Mesodermal cell (in vitro differentiated cells): Measurements from ENCODE around the gene MYBBP1A. TPM values are rescaled to one million over a fixed set of nuclear protein-coding genes. Genes with fewer than 3 reads are reported as not detected.
A peak's percentile ranks its signal among the peaks of the same experiment; 100 is the strongest.
"Not testable (repeated sequence)": the region's sequence is repeated elsewhere in the genome, so short reads cannot be mapped to it uniquely, and the experiment has no call there.

Experiments used
- H3K27ac ChIP-seq: 2 replicates; pipeline ENCODE4 v1.7.0; 2013; ENCODE audit warnings: mild to moderate bottlenecking, low read depth, low read length, moderate library complexity; ENCODE audit not compliant: severe bottlenecking
- H3K36me3 ChIP-seq: 2 replicates; pipeline ENCODE4 v1.7.1; 2013; ENCODE audit warnings: mild to moderate bottlenecking, low read length, moderate library complexity; ENCODE audit not compliant: control insufficient read depth, insufficient read depth
- H3K4me1 ChIP-seq: one replicate; pipeline ENCODE4 v1.7.1; 2013; ENCODE audit warnings: mild to moderate bottlenecking, low read length; ENCODE audit not compliant: insufficient read depth, control insufficient read depth, poor library complexity, severe bottlenecking
- H3K4me3 ChIP-seq: 2 replicates; pipeline ENCODE4 v1.7.0; 2013; ENCODE audit warnings: low read length, control low read depth, mild to moderate bottlenecking; ENCODE audit not compliant: insufficient read depth, poor library complexity, severe bottlenecking; ENCODE audit errors: extremely low read depth
- H3K9me3 ChIP-seq: 2 replicates; pipeline ENCODE4 v1.7.1; 2013; ENCODE audit warnings: mild to moderate bottlenecking, low read length, moderate library complexity; ENCODE audit not compliant: control insufficient read depth
- WGBS, 2 experiments: methylation state at CpG; one replicate each; pipeline ENCODE4 v1.1.5; 2013; ENCODE audit warnings: missing lambda C conversion rate in 2 of 2; ENCODE audit not compliant: insufficient coverage in 2 of 2; 5-methylcytosine and 5-hydroxymethylcytosine counted together
- polyA plus RNA-seq, 2 experiments: library from polyadenylated mRNA; stranded (reverse); fragments of 50-300 nt; gene quantifications; one replicate each; pipeline ENCODE4 v1.2.3, GENCODE V29; 2013

The MYBBP1A gene, protein sequence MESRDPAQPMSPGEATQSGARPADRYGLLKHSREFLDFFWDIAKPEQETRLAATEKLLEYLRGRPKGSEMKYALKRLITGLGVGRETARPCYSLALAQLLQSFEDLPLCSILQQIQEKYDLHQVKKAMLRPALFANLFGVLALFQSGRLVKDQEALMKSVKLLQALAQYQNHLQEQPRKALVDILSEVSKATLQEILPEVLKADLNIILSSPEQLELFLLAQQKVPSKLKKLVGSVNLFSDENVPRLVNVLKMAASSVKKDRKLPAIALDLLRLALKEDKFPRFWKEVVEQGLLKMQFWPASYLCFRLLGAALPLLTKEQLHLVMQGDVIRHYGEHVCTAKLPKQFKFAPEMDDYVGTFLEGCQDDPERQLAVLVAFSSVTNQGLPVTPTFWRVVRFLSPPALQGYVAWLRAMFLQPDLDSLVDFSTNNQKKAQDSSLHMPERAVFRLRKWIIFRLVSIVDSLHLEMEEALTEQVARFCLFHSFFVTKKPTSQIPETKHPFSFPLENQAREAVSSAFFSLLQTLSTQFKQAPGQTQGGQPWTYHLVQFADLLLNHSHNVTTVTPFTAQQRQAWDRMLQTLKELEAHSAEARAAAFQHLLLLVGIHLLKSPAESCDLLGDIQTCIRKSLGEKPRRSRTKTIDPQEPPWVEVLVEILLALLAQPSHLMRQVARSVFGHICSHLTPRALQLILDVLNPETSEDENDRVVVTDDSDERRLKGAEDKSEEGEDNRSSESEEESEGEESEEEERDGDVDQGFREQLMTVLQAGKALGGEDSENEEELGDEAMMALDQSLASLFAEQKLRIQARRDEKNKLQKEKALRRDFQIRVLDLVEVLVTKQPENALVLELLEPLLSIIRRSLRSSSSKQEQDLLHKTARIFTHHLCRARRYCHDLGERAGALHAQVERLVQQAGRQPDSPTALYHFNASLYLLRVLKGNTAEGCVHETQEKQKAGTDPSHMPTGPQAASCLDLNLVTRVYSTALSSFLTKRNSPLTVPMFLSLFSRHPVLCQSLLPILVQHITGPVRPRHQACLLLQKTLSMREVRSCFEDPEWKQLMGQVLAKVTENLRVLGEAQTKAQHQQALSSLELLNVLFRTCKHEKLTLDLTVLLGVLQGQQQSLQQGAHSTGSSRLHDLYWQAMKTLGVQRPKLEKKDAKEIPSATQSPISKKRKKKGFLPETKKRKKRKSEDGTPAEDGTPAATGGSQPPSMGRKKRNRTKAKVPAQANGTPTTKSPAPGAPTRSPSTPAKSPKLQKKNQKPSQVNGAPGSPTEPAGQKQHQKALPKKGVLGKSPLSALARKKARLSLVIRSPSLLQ (N-terminal part only)
- 23.6 TPM for polyA plus RNA-seq (2013, experiment 1 of 2)
- 19.7 TPM for polyA plus RNA-seq (2013, experiment 2 of 2)

DNA sequence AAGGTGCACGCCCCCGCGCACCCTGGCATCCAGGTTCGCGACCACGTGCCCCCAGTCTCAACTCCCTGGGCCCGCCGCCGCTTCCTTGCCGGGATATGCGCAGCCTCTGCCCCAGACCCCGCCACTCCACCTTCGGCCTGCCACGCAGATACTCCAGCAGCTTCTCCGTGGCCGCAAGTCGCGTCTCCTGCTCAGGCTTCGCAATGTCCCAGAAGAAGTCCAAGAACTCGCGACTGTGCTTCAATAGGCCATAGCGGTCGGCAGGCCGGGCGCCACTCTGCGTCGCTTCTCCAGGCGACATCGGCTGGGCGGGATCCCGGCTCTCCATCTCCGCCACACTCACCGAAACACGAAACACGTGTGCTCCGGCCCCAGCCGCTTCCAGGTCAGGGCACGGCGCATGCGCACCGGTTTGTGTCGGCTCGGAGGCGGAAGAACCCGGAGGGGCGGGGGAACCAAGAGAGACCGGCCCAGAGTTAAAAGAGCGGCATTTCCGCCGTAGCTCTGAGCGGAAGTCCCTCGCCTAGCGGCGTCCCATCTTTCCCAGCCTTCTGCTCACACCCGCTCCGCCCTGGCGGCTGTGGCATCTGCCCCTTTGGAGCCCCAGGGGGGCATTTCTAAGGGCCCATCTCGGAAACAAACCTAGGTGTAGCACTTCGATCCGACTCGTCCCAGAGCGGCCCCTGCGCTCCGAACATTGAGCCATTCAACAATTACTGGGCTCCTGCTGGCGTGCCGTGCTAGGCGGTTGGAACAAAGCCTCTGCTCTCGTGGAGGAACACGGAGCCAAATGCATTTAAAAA, at the start of gene MYBBP1A:
TSS of gene MYBBP1A (minus strand) at position 388 of the 803 bp plus-strand sequence. CDS start at position 328, 60 bp downstream.
- peaks cover 8% of the 10 kb centered on the region for H3K4me1 ChIP-seq
- peak within 1 kb of the TSS; percentile 80 for H3K4me3 ChIP-seq
- H3K36me3 ChIP-seq: peaks cover 35% of the 10 kb centered on the region
- peak within 1 kb of the TSS; percentile 84 for H3K27ac ChIP-seq
- WGBS, 2 experiments: 1% methylated on average over 59 to 61 of the region's 69 CpGs
- H3K9me3 ChIP-seq: no peaks in the 10 kb centered on the region

DNA sequence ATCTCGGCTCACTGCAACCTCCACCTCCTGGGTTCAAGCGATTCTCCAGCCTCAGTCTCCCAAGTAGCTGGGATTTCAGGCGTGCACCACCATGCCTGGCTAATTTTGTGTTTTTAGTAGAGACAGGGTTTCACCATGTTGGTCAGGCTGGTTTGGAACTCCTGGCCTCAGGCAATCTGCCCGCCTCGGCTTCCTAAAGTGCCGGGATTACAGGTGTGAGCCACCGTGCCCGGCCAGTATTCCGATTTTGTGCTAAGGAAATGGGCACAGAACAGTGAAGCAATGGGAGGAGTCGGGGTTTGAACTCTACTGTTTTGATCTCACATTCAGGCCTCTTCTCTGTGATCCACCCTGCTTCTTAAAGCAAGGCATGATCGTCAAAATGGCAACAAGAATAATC, 49.6 kb upstream of the MYBBP1A start:
- H3K9me3 ChIP-seq, H3K36me3 ChIP-seq, H3K4me3 ChIP-seq, H3K27ac ChIP-seq: not testable (repeated sequence)
- H3K4me1 ChIP-seq: peaks cover 17% of the 10 kb centered on the region
- WGBS, 2 experiments: 90 to 97% methylated on average over 7 to 10 of the region's 11 CpGs

DNA sequence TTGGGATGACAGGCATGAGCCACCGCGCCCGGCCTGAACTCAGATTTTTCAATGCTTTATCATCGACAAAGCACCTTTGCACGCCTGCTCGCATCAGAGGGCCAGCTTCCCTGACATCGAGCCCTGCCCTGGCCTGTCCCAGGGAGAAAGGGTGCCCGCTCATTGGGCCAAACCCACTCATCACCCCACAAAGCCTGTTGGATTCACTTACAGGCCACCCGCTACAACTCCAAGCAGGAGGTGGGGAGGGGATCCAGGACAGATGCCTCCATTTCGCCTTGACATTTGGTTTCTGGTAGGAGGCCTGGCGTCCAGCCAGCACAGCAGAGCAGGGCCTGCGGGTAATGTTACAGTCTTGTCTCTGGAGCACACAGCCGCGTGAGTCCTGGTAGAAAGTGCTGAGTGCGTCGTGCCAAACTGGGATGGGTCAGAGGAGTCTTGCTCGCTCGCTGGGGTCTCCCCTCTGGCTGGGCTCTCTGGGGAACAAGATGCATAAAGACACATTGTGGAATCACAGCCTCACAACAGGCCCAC, 49.0 kb upstream of the MYBBP1A start:
- no peaks in the 10 kb centered on the region for H3K36me3 ChIP-seq
- WGBS, 2 experiments: 84 to 85% methylated on average over 10 to 16 of the region's 18 CpGs
- H3K27ac ChIP-seq: no peak overlapping the region
- H3K4me3 ChIP-seq: no peak overlapping the region
- no peaks in the 10 kb centered on the region for H3K9me3 ChIP-seq
- H3K4me1 ChIP-seq: peaks cover 22% of the 10 kb centered on the region

DNA sequence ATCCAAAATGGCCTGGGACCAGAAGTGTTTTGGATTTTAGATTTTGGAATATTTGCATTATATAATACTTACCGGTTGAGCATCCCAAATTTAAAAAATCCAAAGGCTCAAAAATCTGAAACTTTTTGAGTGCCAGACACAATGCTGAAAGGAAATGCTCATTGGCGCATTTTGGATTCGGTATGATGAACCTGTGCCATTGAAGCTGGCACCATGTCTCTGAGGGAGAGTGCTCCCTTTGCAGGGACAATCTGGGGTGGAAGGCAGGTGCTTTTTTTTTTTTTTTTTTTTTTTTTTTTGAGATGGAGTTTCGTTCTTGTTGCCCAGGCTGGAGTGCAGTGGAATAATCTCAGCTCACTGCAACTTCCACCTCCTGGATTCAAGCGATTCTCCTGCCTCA, 46.9 kb upstream of the MYBBP1A start:
- Histone ChIP-seq H3K27ac (no peak overlapping the region), H3K9me3 (no peaks in the 10 kb centered on the region), H3K4me3 (no peak overlapping the region), H3K4me1 (peaks cover 22% of the 10 kb centered on the region), H3K36me3 (no peaks in the 10 kb centered on the region)
- 100% methylated on average over 2 to 3 of the region's 5 CpGs for WGBS, 2 experiments

DNA sequence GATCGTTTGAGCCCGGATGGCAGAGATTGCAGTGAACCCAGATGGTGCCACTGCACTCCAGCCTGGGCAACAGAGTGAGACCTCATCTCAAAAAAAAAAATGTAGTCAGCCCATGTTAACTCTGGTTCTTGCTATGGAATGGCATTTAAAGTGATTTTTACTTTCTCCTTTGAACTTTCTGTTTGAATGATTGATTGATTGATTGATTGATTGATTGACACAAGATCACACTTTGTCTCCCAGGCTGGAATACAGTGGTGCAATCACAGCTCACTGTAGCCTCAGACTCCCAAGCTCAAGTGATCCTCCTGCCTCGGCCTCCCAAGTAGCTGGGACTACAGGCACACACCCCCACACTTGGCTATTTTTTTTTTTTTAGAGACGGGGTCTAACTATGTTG, 46.1 kb upstream of the MYBBP1A start:
- Histone ChIP-seq H3K4me3 (no peak overlapping the region), H3K4me1 (peaks cover 22% of the 10 kb centered on the region), H3K27ac (no peak overlapping the region), H3K36me3 (no peaks in the 10 kb centered on the region), H3K9me3 (no peaks in the 10 kb centered on the region)
- WGBS, 2 experiments: 90 to 100% methylated on average over 2 to 4 of the region's 4 CpGs

DNA sequence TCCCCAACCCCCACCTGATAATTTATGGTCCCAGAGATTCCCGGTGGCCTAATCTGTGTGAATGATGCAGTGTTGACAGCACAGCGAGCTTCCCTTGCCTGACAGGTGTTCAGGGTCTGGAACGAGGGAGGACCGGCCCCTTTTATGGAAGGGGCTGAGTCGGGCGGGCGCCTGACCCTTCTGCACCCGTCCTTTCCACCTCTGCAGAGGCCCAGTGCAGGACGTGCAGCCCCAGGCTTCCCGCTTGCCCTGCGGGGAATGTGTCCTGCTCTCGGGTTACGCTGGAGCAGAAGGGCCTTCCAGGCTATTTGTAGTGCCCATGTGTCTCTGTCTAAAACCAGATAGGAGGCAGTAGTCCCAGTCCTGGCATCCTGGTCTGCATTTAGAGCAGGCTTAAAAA, 45.4 kb upstream of the MYBBP1A start:
- H3K36me3 ChIP-seq: no peaks in the 10 kb centered on the region
- H3K4me3 ChIP-seq: no peak overlapping the region
- 26 to 42% methylated on average over 9 to 12 of the region's 13 CpGs for WGBS, 2 experiments
- peak overlapping the region; percentile 76 for H3K27ac ChIP-seq
- no peaks in the 10 kb centered on the region for H3K9me3 ChIP-seq
- peaks cover 22% of the 10 kb centered on the region for H3K4me1 ChIP-seq

DNA sequence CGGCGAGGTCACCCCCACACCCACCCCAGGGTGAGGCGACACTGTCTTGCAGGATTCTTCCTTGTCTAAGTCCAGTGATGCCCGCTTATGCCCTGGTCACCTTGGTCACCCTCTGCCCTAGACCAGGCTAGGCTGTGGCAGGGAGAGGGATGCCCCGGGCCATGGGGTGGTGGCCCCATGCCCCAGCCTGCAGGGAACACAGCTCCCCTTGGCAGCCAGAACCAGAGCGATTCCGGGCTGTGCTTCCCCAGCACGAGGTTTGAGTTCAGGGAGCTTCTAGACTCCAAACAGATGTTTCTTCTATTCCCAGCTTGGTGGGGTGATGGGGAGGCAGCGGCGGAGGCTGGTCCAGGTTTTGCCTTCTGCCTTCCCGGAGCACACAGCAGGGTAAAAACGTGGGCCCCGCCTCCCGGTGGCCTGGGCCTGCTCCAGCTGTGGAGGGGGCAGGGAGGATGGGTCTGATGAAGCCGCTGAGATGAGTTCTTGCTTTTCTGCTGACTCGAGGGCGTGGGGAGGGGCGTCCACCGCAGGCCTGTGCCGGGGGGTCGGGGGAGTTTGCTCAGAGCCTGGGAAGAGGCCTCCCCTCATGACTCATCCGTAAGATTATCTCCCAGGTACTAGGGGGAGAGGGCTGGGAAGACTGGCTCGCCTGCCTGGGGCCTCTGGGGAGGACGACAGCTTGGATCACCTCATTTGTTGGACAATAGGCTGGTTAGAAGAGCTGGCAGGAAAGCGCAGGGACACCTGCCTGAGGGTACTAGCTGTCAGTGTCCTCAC, 44.5 kb upstream of the MYBBP1A start:
- 33 to 41% methylated on average over 8 to 16 of the region's 25 CpGs for WGBS, 2 experiments
- H3K36me3 ChIP-seq: no peaks in the 10 kb centered on the region
- no peaks in the 10 kb centered on the region for H3K9me3 ChIP-seq
- peak overlapping the region; percentile 76 for H3K27ac ChIP-seq
- peaks cover 25% of the 10 kb centered on the region for H3K4me1 ChIP-seq
- H3K4me3 ChIP-seq: no peak overlapping the region

DNA sequence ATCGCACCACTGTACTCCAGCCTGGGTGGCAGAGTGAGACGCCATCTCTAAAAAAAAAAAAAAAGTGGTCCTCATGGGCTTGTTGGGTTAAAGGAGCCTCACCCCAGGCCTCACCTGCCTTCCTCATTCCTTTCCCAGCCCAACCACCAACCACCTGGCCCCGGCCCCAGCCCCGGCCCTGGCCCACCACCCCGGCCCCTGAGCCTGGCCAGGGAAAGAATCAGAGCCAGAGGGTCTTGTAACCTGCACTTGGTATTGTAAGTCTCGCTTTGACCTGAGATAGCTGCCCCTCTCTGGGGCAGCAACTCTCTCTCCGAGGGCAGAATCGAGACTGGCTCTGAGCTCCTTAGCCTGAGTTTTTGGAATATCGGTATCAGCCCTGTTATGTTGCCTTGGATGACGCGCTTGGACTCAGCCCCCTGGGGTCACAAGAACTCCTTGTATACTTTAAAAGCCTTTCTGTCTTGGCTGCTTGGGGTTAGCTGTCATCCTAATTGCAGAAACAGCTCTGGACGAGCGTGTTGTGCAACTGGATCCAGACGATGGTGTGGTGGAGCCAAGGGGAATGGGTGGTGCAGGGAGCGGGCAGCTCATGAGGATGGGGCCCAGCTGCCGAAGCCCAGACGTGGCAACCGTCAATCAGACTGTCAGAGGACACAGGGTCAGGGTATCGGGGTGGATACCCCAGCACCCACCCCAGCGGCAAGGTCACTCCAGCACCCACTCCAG, 43.8 kb upstream of the MYBBP1A start:
- no peak overlapping the region for H3K4me3 ChIP-seq
- H3K27ac ChIP-seq: peak overlapping the region; percentile 23
- WGBS, 2 experiments: 76 to 84% methylated on average over 10 to 16 of the region's 20 CpGs
- peaks cover 25% of the 10 kb centered on the region for H3K4me1 ChIP-seq
- H3K9me3 ChIP-seq: no peaks in the 10 kb centered on the region
- H3K36me3 ChIP-seq: no peaks in the 10 kb centered on the region

DNA sequence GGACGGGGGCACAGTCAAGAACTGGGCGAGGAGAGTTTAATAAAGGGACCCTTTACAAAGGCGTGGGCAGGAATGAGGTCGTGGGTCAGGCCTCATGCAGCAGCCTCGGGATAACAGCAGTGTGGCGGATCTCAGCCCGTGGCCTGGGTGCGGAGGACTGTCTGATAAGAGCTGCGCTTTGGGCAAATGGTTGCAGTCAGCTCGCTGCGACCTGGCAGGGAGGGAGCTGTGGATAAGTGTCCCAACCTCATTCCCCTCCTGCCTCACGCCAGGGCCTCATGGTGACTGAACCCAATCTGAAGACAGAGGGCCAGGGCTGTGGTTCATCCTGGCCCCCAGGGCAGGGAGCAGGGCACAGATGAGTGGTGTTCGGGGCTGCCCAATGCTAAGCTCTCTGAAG, 42.8 kb upstream of the MYBBP1A start:
- WGBS, 2 experiments: 81 to 87% methylated on average over 10 to 13 of the region's 13 CpGs
- Histone ChIP-seq H3K9me3 (no peaks in the 10 kb centered on the region), H3K4me1 (peaks cover 25% of the 10 kb centered on the region), H3K36me3 (no peaks in the 10 kb centered on the region), H3K4me3 (no peak overlapping the region), H3K27ac (no peak overlapping the region)
